Measurements from ENCODE around the gene PER1.
"Not testable (repeated sequence)": the region's sequence is repeated elsewhere in the genome, so short reads cannot be mapped to it uniquely, and the experiment has no call there.

DNA sequence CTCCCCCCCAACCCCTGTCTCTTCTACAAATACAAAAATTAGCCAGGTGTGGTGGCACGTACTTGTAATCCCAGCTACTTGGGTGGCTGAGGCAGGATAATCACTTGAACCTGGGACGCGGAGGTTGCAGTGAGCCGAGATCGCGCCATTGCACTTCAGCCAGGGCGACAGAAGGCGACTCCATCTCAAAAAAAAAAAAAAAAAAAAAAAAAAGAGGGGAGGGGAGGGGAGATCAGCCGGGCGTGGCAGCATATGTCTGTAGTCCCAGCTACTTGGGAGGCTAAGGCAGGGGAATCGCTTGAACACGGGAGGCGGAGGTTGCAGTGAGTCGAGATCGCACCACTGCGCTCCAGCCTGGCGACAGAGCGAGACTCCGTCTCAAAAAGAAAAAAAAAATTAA, 18.0 kb upstream of the PER1 start:
- TF ChIP-seq, protein P1, sequence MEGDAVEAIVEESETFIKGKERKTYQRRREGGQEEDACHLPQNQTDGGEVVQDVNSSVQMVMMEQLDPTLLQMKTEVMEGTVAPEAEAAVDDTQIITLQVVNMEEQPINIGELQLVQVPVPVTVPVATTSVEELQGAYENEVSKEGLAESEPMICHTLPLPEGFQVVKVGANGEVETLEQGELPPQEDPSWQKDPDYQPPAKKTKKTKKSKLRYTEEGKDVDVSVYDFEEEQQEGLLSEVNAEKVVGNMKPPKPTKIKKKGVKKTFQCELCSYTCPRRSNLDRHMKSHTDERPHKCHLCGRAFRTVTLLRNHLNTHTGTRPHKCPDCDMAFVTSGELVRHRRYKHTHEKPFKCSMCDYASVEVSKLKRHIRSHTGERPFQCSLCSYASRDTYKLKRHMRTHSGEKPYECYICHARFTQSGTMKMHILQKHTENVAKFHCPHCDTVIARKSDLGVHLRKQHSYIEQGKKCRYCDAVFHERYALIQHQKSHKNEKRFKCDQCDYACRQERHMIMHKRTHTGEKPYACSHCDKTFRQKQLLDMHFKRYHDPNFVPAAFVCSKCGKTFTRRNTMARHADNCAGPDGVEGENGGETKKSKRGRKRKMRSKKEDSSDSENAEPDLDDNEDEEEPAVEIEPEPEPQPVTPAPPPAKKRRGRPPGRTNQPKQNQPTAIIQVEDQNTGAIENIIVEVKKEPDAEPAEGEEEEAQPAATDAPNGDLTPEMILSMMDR (conservative IDR thresholded peaks at IDR 0.05; ENCODE audit: low read depth, low read length) = not testable (repeated sequence)
- TF ChIP-seq EZH2phosphoT487 (IDR thresholded peaks at IDR 0.05; ENCODE audit: borderline replicate concordance, low read length); EZH2 (IDR thresholded peaks at IDR 0.05; ENCODE audit: low read length, unreplicated experiment): not testable (repeated sequence)
